NCI-H748 (cell line): Measurements from ENCODE around the gene HBA1.
"Not testable (repeated sequence)": the region's sequence is repeated elsewhere in the genome, so short reads cannot be mapped to it uniquely, and the experiment has no call there.

Source experiments
- DNase-seq: peaks from one replicate; lab custom pipeline; 2025; ENCODE audit not compliant: unreplicated experiment; lab: John Stamatoyannopoulos, UW

Gene HBA1

GRCh38 chr16:176477-177382 lies at the start of gene HBA1:
Gene HBA1 (plus strand): TSS chr16:176680. CDS start chr16:176717, 37 bp downstream.
- DNase-seq, result not testable (repeated sequence)

- no peak for DNase-seq
Observed at GRCh38 chr16:129075-129474, 47.4 kb upstream of the HBA1 start.

GRCh38 chr16:130533-131173 lies 45.8 kb upstream of the HBA1 start:
- no peak for DNase-seq

- DNase-seq, result no peak
Observed at GRCh38 chr16:132120-132519, 44.4 kb upstream of the HBA1 start.

DNA sequence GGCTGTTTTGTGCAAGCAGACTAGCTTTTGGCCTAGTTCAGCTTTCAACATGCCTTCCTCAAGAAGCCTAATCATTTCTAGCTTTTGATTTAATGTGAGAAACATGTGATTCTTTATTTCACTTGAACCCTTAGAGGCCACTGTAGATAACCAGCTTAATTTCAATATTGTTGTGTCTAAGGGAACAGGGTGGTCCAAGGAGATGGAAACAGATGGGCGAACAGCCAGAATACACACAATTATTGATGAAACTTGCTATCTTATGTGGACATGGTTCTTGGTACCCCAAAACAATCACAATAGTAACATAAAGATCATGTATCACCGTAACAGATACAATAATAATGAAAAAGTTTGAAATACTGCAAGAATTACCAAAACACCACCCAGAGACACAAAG lies 42.8 kb upstream of the HBA1 start:
- DNase-seq, result no peak

DNA sequence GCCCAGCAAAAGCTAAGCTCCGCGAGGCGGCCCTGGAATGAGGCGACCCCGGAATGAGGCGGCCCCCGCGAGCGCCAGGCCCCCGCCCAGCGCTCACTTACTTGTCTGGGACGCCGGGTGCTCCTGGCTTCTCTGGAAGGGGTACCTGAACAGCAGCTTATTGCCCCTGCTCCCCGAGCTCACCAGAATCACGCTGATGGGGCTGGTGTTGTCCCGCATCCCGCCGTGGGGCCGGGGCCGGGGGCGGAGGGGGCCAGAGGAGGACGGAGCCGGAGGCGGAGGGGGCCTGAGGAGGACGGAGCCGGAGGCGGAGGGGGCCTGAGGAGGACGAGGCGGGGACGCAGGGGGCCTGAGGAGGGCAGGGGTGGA lies 38.4 kb upstream of the HBA1 start:
- peak; percentile 21 for DNase-seq

- no peak for DNase-seq
Observed at GRCh38 chr16:140175-140857, 36.2 kb upstream of the HBA1 start.

DNA sequence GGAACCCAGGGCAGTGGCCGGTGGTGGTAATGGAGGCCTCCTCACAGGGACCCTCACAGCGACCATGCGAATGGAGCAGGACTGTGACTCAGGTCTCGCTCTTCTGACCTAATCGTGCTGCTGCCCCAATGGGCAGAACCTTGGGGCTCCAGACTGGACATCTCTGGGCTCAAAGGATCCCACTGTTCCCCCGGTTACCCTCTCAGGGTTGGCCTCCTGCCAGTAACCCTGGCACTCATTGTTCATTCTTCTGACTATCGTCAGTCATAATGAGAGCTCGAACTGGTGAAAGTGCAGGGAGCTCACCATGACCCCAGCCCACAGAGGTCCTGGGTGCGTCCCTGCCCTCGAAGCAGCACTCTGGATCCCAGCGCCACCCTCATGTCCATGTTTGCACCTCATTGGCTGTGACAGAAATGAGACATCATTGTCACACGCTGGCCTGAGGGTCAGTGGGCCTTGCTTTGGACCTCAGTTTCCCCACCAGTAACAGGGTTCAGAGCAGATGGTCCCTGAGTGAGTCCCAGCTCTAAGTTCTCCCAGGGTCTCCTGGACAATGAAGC lies 34.0 kb upstream of the HBA1 start:
- no peak for DNase-seq

DNA sequence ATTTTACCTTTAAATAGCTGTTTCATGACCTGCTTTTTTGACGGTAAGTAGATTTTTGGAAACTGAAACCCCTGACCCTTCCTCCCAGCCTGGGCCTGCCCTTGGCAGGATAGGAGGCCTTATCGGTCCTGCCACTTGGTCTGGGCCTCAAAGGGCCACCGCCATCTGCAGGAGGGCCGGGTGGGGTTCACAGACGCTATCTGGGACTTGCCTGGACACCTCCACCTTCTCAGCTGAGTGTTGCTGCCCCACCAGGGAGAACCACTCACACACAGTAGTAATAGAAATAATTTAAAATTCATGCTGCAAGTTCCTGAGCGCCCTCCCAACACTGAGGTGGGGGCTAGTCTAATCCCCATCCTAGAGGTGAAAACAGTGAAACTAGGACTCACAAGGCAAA lies 33.4 kb upstream of the HBA1 start:
- no peak for DNase-seq

DNA sequence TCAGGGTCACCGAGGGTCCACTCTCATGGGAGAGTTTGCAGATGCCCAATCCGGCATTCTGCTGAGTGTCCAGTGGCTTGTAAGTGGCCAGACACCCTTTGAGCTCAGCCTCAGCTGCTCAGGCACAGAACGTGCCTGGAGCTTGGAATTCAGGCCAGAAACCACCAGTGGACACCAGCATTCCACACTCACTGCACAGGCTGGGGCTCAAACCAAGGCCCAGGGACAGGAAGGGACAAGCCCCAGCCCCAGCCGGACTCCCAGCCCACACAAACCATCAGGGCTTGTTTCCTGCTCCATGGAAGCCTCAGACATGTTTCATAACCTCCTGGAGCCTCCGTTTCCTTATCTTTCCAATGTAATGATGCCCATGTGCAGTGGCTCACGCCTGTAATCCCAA lies 33.0 kb upstream of the HBA1 start:
- no peak for DNase-seq

DNA sequence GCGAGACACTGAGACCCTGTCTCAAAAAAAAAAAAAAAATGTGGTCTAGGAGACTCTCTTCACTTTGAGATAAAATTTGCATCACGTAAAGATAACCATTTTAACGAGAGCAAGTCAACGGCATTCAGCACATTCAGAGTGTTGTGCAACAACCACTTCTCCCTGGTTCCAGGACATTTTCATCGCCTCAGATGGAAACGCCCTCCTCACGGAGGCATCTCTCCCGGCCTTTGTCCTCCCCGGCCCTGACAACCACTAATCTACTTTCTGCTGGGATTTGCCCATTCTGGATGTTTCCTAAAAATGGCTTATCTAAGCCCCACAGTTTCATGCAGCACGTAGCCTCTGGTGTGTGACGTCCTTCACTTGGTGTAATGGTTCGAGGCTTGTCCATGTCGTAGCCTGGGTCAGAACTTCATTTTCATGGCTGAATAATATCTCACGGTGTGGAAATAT lies 31.7 kb upstream of the HBA1 start:
- no peak for DNase-seq

DNA sequence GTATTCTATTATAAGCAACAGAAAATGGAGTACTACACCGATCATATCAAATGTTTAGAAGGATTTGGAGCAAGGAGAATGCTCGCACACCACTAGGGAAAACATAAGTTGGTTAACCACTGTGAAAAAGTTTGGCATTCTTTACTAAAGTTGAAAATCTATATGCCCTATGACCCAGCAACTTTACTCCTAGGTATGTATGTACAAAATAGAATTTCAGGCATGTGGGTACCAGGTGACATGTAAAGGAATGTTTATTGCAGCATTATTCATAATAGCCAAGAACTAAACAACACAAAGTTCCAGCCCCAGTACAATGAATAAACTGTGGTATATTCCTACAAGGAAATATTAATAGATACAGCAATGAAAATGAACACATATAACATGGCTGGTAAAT lies 29.8 kb upstream of the HBA1 start:
- no peak for DNase-seq

DNA sequence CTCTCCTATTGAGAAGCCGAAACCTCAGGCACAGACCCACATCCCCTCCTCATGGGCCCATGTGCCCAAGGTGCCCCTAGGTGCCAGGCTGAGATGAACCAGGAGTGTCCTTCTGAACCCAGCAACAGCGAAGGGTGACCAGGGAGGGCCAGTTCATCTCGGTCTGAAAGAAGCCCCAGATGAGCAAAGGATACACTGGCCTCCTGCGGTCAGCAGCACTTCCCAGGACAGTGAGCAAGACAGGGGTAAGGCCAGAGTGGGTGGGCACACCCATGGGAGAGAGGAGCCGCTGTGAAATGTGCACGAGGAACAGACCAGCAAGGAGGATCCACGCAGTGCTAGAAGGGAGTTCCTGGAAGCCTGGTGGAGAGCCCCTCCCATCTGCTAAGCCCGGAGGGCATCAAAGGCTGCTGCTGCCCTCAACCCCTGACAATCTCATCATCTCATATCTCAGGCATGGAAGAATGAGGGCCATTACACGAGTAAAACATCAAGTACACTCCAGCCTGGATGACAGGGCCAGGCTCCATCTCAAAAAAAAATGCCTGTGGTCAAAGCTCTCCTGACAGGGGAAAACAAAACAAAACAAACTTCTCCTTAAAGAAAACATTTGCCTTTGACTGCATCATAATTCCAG lies 27.3 kb upstream of the HBA1 start:
- DNase-seq, result no peak

DNA sequence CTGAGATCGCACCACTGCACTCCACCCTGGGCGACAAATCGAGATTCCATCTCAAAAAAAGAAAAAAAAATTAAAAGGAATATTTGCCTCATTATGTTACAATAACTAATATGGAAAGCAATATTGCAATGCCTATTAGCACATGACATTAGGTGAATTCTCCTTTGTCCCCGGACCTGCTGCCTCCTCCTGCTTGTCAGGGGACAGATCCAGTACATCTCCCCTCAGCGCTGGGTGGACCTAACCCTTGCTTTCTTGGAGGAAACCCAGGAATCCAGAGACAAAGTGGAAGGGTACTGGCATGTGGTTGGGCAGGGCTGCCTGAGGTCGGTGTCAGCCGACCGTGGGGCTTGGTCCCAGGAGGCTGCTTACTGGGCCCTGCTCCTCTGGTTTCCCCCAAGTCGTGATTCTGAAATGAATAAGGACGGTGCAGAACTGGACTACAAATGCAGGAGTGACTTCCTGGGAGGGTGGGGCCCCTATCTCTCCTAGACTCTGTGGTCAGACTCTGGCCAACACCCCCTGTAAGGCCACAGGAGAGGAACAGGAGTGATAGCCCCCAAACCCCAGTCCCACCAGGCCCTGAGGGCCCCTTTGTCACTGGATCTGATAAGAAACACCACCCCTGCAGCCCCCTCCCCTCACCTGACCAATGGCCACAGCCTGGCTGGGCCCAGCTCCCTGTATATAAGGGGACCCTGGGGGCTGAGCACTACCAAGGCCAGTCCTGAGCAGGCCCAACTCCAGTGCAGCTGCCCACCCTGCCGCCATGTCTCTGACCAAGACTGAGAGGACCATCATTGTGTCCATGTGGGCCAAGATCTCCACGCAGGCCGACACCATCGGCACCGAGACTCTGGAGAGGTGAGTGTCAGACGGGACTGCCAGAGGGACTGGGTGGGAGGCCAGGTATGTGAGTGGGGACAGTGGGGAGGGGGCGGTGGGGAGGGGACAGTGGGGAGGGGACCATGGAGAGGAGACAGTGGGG lies 24.0 kb upstream of the HBA1 start, which contains the start of gene HBZ:
Gene HBZ (plus strand): TSS at position 504 of the 988 bp plus-strand sequence. CDS start 266 bp downstream, at position 770.
- no peak for DNase-seq

GRCh38 chr16:153129-153521 lies 23.4 kb upstream of the HBA1 start:
- not testable (repeated sequence) for DNase-seq

DNA sequence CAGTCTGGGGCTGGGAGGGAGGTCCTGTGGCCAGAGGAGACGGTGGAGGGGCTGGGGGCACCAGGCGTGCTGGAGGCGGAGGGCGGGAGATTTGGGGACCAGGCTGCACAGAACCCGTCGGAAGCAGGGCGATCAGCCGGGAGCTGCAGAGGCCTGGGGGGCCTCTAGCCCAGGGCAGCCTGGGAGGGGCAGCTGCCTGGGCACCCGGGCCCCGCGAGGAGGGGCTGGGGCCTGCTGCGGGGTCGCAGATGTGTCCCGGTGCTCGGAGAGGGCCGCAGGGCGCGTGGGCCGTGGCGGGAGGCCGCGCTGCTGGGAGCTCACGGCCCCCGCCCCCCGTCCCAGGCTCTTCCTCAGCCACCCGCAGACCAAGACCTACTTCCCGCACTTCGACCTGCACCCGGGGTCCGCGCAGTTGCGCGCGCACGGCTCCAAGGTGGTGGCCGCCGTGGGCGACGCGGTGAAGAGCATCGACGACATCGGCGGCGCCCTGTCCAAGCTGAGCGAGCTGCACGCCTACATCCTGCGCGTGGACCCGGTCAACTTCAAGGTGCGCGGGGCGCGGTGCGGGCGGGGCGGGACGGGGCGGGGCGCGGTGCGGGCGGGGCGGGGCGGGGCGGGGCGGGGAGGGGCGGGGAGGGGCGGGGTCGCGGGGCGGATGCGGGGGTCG lies 22.8 kb upstream of the HBA1 start:
- DNase-seq, result not testable (repeated sequence)

- peak; percentile 64 for DNase-seq
Observed at GRCh38 chr16:154217-155030, 22.1 kb upstream of the HBA1 start.

- no peak for DNase-seq
Observed at GRCh38 chr16:155031-155398, 21.5 kb upstream of the HBA1 start.
